ENCODE measurements around the gene MMP14. TPM values are rescaled to one million over a fixed set of nuclear protein-coding genes. Genes with fewer than 3 reads are reported as not detected.
"Not testable (repeated sequence)": the region's sequence is repeated elsewhere in the genome, so short reads cannot be mapped to it uniquely, and the experiment has no call there.

The MMP14 gene
- polyA plus RNA-seq, 3 donors, result 0.14 to 4.6 (median 0.44) TPM

DNA sequence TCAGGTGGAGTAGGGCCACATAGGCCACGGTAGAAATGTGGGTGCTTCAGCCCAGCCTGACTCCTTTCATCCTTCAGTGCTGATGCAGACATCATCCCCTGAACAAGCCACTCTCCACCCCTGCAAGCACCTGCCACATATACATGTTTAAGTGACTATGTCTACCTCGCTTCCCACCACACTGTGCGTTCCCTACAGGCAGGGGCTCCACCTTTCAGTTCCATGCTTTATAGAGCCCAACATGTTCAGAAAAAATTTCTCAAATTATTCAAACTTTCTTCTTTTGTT is 32.8 kb upstream of the MMP14 start:
- 100% methylated on average over 3 of the region's 3 CpGs for WGBS (ENCODE audit: insufficient coverage)
- intact Hi-C loops (cut with micrococcal nuclease), result no loop called here

GRCh38 chr14:22805235-22805634 is 31.1 kb upstream of the MMP14 start:
- H3K4me3 ChIP-seq (replicated peaks in 1 of 3; ENCODE audit: low read depth in 2 of 3, low read length in 3 of 3); H2AFZ ChIP-seq (ENCODE audit: insufficient read depth, low read depth, low read length, poor library complexity, severe bottlenecking); H3K9ac ChIP-seq (ENCODE audit: insufficient read depth, low read length, poor library complexity, severe bottlenecking); H3K27me3 Mint-ChIP-seq (ENCODE audit: low read depth in 3 of 3); DNase-seq; H3K4me2 ChIP-seq (replicated peaks; ENCODE audit: extremely low read depth, low read length, poor library complexity, severe bottlenecking); H3K9me3 Mint-ChIP-seq; H3K9me3 ChIP-seq (replicated peaks in 1 of 2; ENCODE audit: control insufficient read depth in 1 of 2, insufficient read depth in 1 of 2, low read length in 2 of 2); intact Hi-C loops (cut with micrococcal nuclease); H3K27ac ChIP-seq (ENCODE audit: low read depth in 1 of 2, low read length in 2 of 2); H3K27me3 ChIP-seq (ENCODE audit: control insufficient read depth in 2 of 2, insufficient read depth in 2 of 2, low read length in 2 of 2): not testable (repeated sequence)
- 100% methylated on average over 2 of the region's 4 CpGs for WGBS (ENCODE audit: insufficient coverage)
- Mint-ChIP-seq H3K4me3 (peak overlapping the region in 1 of 2 donors; percentile 36), H3K36me3 (peaks cover 61 to 90% of the 10 kb centered on the region in 2 donors), H3K27ac (peak overlapping the region in 4 of 7 donors; percentile 27 to 89 (median 74)), H3K4me1 (peaks cover 92% of the 10 kb centered on the region)
- peaks cover 87% of the 10 kb centered on the region for H4K20me1 ChIP-seq (ENCODE audit: insufficient read depth, low read length)
- peaks cover 13 to 60% of the 10 kb centered on the region in 2 donors for H3K36me3 ChIP-seq (replicated peaks in 1 of 2; ENCODE audit: control insufficient read depth in 1 of 2, insufficient read depth in 2 of 2, low read length in 2 of 2)
- peaks cover 100% of the 10 kb centered on the region for H3K79me2 ChIP-seq (ENCODE audit: insufficient read depth, low read length)
- H3K4me1 ChIP-seq (ENCODE audit: control insufficient read depth in 1 of 2, insufficient read depth in 2 of 2, low read length in 2 of 2), result peaks cover 79 to 91% of the 10 kb centered on the region in 2 donors

More for the DNA sequence above, 32.8 kb upstream of the MMP14 start:
- Histone ChIP-seq H3K4me2 (replicated peaks; ENCODE audit: extremely low read depth, low read length, poor library complexity, severe bottlenecking) (peak overlapping the region; percentile 14), H3K4me3 (replicated peaks in 1 of 3; ENCODE audit: low read depth in 2 of 3, low read length in 3 of 3) (peak overlapping the region in 1 of 3 experiments; percentile 22), H2AFZ (ENCODE audit: insufficient read depth, low read depth, low read length, poor library complexity, severe bottlenecking) (no peak overlapping the region), H3K27ac (ENCODE audit: low read depth in 1 of 2, low read length in 2 of 2) (peak overlapping the region in 1 of 2 donors; percentile 75), H3K9ac (ENCODE audit: insufficient read depth, low read length, poor library complexity, severe bottlenecking) (no peak overlapping the region), H4K20me1 (ENCODE audit: insufficient read depth, low read length) (peaks cover 83% of the 10 kb centered on the region), H3K27me3 (ENCODE audit: control insufficient read depth in 2 of 2, insufficient read depth in 2 of 2, low read length in 2 of 2) (no peaks in the 10 kb centered on the region), H3K79me2 (ENCODE audit: insufficient read depth, low read length) (peaks cover 100% of the 10 kb centered on the region), H3K36me3 (replicated peaks in 1 of 2; ENCODE audit: control insufficient read depth in 1 of 2, insufficient read depth in 2 of 2, low read length in 2 of 2) (peaks cover 9 to 50% of the 10 kb centered on the region in 2 donors), H3K4me1 (ENCODE audit: control insufficient read depth in 1 of 2, insufficient read depth in 2 of 2, low read length in 2 of 2) (peaks cover 79 to 91% of the 10 kb centered on the region in 2 donors), H3K9me3 (replicated peaks in 1 of 2; ENCODE audit: control insufficient read depth in 1 of 2, insufficient read depth in 1 of 2, low read length in 2 of 2) (no peaks in the 10 kb centered on the region)
- H3K27me3 Mint-ChIP-seq (ENCODE audit: low read depth in 3 of 3), result peaks cover 0 to 5% (median 2%) of the 10 kb centered on the region in 3 donors
- peak overlapping the region in 1 of 2 donors; percentile 44 for H3K4me3 Mint-ChIP-seq
- TF ChIP-seq, protein P1, sequence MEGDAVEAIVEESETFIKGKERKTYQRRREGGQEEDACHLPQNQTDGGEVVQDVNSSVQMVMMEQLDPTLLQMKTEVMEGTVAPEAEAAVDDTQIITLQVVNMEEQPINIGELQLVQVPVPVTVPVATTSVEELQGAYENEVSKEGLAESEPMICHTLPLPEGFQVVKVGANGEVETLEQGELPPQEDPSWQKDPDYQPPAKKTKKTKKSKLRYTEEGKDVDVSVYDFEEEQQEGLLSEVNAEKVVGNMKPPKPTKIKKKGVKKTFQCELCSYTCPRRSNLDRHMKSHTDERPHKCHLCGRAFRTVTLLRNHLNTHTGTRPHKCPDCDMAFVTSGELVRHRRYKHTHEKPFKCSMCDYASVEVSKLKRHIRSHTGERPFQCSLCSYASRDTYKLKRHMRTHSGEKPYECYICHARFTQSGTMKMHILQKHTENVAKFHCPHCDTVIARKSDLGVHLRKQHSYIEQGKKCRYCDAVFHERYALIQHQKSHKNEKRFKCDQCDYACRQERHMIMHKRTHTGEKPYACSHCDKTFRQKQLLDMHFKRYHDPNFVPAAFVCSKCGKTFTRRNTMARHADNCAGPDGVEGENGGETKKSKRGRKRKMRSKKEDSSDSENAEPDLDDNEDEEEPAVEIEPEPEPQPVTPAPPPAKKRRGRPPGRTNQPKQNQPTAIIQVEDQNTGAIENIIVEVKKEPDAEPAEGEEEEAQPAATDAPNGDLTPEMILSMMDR (IDR thresholded peaks at IDR 0.05), result no peak
- DNase-seq, result no peak
- peak overlapping the region in 6 of 7 donors; percentile 79 to 89 (median 82) for H3K27ac Mint-ChIP-seq
- H3K9me3 Mint-ChIP-seq, result peaks cover 0 to 2% (median 0%) of the 10 kb centered on the region in 7 donors
- peaks cover 59 to 88% of the 10 kb centered on the region in 2 donors for H3K36me3 Mint-ChIP-seq
- H3K4me1 Mint-ChIP-seq, result peaks cover 91% of the 10 kb centered on the region

All from CD14-positive monocyte (primary cell).